ENCODE measurements around the gene OSGIN1.

Gene OSGIN1

DNA sequence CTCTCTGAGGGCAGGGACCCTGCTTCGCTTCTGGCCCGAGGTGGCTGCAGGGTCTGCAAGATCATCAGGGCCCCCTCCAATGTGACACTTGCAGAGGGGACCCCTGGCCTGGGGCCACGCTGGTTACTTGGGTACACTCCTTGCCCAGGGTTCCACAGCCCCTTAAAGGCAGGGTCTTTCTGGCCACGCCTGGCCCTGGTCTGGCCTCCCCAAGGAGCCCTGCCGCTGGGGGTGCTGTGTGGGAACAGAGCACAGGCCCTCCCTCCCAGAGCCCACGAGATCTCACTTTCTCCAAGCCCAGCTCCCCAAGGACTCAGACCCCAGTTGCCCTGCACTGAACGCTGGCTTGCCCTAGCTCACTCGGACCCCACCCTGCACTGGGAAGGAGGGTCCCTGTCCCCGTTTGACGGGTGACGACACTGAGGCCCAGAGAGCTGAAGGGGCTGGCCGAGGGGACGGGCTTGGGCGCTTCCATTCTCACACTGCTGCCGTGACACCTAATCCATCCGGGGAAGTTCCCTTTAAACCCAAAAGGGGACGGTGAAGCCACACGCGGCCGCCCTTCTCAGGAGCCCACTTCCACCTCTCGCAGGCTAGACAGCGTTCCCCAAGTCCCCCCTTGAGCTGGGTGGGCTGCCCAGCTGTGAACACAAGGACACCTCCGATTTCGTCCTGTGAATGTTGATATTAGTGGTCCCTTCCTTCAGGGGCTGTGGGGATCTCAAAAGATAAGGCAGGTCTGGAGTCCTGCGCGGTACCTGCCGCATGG, 26.9 kb upstream of the OSGIN1 start:
- no peak for DNase-seq (ENCODE audit: low spot score)

DNA sequence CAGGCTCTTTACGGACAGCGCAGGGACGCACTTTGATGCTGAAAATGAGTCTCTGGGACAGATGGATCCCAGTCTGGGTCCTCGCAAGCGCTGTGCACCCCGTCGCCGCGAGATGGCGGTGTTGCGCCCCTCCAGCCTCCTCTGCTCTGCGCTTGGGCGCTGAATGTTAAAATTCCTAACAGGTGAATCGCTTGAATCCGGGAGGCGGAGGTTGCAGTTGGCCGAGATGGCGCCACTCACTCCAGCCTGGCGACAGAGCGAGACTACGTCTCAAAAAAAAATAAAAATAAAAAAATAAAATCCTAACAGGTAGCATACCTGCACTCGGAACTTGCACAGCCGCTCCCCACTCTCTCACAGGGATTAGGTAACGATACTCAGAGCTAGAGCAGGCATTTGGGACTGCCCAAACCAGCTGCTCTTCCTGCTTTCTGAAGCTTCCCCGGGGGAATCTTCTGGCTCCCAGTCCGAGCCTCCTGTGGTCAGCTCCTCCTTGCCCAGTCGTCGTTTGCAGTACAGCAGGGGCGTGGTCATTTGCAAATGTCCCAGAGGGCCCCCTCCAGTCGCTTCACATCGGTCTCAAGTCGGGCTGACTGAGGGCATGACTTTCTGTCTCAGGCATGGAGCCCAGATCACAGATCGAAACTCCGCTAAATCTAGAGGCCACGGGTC, 26.2 kb upstream of the OSGIN1 start:
- peak; percentile 39 for DNase-seq (ENCODE audit: low spot score)

DNA sequence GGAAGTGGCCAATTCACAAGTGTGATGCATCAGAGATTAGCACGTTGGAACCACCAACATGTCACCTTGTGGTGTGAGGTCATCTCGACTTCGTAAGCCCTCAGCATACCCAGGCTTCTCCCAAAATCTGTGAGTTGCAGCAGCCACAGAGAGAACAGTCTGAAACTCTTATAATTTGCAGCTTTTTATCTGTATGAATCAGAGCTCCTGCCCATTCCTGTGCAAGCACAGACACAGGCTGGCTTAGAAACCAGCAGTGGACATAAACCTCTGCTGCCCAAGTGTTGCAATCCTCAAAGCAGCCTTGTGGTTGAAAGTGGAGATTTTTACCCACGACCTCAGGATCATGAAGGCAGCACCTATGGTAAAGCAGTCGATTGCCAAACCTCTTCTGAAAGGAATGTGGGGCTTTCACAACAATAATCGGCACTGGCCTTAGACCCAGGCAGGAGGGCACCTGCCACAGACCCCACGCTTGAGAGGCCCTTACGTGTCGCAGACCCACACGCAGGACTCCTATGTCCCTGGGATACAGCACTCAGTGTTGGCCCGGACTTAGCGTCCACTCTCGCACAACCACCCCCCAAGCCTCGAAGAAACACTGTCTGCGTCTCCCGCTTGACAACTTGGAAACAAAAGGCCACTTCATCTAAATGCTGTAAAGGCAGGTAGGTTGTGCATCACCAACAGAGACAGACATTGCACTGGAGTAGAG, 24.5 kb upstream of the OSGIN1 start:
- no peak for DNase-seq (ENCODE audit: low spot score)

DNA sequence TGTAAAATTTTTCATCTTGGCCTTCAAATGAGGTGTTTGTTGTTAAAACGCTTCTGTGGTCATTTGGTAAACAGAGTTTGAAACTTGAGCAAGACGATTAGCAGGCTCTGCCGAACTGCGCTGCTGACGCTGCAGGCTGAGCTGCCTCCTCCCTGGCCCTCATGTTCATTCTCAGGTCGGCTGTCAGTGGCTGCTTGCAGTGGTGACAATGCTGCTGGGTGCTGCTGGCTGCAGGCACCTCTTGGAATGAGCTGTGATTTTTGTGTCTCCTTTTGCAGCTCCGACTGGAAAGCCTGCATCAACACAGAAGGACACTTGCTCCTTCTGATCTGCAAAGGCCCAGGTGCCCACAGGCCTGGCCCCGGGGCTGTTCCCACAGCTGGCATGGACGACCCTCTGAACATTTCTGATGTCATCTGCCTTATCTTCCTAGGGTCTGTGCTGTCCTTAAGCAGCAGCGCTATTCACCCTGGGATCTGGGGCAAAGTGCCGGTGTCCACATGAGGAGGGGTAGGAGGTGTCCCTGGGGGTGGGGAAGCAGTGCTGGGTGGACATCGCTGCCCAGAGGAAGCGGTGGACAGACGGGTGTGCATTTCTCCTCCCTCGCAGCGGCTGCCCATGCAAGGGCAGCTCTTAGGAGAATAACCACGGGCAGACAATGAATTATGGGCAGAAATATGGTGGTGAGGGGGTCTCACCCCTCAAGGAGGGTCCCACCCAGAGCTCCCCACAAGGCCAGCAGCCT, 23.1 kb upstream of the OSGIN1 start:
- DNase-seq (ENCODE audit: low spot score): no peak

DNA sequence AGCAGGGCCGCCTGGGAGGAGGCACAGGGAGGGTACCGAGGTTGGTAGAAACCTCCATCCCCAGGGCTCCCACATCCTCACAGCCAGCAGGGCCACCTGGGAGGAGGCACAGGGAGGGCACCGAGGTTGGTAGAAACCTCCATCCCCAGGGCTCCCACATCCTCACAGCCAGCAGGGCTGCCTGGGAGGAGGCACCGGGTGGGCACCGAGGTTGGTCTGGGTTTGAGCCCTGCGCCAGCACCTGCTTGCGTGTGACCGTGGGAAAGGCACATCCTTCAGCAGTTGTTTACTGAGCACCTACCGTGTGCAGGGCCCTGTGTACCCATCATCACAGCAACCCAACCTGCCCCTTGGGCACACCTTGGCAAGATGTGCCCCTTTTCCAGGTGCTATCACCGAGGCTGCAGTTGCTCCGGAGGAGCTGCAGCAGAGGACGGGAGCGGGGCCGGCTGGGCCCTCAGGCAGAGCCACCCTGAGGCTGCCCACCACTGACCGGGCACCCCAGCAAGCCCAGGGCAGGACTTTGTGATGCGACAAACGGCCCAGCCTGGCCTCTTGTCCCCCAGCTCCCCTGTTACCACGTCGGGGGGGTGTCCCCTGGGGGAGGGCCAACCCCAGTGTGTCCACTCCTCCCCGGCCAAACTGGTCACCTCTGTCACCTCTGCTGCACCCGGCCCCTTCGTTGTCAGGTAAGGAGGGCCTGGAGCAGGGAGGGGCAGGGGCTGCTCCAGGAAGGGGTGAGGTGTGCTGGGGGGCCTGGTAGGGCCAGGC, 22.1 kb upstream of the OSGIN1 start:
- DNase-seq (ENCODE audit: low spot score): no peak

DNA sequence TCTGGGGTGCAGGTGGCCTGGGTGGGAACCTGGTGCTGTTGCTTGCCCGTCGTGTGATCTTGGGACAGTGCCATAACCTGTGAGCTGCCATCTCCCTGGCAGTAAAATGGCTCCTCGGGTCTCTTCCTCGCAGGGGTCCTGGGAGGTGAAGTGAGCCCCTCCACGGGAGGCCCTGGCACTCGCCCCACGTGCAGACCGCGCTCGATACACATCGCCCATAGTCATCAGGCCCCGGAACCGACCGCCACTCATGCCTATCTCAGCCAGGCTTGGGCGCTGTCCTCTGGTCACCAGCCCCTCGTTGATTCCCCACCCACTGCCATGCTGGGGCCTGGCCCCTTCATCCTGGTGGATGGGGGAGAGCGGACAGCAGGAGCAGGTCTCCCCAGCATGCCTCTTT, 21.5 kb upstream of the OSGIN1 start:
- no peak for DNase-seq (ENCODE audit: low spot score)

DNA sequence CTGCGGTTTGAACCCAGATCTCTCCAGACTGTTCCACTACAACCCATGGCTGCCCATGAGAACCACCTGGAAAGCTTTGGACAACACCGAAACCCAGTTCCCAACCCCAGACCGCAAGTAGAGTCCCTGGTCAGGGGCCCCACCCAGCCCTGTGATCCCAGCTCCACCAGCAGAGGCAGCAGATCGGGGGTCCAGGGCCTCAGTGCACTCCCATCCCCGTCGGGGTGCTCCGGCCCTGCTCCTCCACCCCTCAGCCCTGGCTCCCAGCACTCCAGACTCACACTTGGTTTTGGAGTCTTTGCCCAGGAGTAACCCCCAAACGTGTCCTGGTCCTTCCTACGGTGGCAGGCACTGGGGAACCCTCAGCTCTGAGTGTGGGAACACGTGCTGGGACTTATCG, 20.7 kb upstream of the OSGIN1 start:
- DNase-seq (ENCODE audit: low spot score): no peak

DNA sequence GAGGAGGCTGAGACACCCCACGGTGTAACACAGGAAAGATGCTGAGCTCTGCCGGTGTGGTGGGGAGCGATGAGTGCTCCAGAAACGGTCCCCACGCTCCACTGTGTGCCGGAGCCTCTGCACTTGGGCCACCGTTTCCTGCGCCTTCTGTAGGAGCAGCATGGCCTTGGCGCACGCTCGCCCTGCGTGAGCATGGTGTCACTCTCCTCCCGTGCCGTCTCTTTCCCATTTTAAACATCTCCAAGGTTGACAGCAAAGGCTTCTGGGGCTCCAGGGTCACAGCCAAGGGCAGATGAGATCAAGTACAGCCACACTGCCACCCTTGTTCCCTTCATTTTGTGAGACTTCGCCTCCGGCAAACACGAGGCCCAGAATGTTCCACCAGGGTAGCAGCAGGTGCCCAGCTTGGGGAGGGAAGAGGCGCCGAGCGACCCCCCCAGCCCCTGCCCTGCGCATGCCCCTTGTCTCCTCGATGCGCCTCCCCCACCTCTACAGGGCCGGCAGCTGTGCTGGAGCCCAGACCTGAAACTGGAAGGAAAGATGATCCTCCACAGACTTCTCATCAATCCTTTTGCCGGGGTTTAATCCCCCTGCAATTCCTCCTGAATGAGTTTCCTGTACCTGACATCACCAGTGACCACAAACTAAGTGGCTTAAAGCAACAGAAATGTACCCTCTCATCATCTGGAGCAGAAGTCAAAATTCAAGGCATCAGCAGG, 19.9 kb upstream of the OSGIN1 start:
- no peak for DNase-seq (ENCODE audit: low spot score)

DNA sequence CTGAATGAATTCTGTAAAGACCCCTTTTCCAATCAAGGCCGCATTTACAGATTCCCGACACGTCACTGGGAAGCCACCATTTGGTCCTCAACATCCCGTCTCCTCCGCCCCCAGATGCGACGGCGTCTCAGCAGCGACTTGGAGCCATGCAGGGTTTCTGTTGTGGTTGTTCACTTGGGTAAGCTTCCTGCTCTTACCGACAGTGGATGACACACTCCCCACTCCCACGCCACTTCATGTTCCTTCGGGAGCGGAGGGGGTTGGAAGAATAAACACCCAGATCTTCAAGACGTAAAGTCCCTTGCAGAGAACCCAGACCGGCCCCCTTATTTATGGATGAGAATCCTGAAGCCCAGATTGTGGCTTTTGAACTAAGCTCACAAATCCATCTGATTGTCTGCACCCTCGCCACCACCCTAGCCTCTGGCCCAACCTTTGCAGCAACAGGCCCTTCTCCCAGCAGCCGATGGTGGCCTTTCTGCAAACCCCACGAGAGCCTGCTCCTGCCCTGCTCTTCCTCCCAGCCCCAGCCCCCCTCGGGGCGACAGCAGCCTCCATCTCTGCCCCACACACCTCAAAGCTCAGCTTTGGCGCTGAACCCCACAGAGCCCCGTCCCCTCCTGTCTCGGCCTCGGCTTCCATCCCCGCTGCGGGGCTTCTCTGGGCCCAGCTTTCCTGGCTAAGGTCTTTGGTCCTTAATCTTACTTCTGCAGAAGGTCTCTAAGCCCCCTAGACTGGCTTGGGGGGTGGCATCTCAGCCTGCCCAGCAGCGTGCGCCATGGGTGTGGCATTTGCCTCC, 19.0 kb upstream of the OSGIN1 start:
- DNase-seq (ENCODE audit: low spot score): no peak

DNA sequence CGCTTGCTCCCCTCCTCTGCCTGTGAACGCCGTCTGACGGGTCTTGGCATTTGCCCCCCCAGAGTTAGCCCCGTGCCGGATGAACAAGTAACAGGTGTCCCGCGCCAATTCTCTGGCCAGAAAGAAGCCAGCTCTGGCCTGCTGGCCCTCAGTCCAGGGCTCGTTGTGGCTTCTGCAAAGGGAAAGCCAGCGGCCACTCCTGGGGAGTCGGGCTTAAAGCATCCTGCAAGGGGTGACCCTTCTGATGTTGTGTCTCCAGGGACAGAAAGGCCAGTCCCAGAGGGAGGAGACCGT, 18.4 kb upstream of the OSGIN1 start:
- no peak for DNase-seq (ENCODE audit: low spot score)

DNA sequence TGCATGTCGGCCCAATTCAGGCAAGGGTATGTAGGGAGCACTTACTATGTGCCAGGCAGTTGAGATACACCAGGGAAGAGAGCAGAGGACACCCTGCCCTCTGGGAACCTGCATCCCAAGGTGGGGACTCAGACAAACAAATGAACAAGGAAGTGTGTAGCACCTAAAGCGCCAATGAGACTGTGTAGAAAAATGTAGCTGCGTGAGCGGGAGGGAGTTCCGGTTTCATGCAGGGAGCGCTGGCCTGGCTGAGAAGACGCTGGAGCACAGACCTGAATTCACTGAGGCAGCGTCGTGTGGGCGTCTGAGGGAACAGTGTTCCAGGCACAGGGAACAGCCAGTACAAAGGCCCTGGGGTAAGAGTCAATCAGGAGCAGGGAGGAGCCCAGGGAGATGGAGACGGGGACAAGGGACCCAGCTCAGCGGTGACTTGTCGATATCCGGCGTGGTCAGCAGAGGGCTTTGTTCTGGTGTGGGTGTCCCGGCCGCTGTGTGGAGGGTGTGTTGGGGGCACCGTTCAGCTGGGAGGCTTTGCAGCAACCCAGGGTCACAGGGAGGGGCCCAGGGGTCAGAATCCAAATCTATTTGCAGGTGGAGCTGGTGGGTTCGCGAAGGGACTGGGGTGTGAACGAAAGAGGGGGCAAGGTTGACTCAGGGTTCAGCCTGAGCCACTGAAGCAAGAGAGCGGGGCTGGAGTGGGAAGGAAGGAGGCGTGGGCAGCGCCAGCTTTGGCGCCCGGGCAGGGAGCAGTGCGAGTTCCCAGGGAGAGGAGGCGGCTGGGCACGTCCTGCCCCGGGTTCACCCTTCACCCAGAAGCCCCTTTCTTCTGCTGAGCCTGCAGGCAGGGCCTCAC, 17.8 kb upstream of the OSGIN1 start:
- DNase-seq (ENCODE audit: low spot score): no peak

DNA sequence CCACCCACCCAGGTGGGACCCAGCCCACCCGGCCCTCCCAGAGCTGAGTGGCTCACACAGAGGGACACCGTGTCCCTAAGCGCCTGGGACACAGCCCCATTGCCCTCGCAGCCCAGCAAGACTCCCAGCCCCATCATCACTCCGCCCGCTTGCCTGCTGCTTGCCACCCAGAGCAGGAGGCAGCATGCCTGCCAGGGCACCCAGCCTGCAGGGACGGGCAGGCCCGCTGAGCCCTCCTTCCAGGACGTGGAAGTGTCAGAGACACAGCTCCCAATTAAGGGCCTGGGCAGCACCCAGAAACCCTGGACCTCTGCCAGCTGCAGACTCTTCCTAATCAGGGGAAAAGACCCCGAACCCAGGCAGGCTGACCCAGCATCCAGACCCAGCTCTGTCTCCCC, 17.2 kb upstream of the OSGIN1 start:
- DNase-seq (ENCODE audit: low spot score): no peak

DNA sequence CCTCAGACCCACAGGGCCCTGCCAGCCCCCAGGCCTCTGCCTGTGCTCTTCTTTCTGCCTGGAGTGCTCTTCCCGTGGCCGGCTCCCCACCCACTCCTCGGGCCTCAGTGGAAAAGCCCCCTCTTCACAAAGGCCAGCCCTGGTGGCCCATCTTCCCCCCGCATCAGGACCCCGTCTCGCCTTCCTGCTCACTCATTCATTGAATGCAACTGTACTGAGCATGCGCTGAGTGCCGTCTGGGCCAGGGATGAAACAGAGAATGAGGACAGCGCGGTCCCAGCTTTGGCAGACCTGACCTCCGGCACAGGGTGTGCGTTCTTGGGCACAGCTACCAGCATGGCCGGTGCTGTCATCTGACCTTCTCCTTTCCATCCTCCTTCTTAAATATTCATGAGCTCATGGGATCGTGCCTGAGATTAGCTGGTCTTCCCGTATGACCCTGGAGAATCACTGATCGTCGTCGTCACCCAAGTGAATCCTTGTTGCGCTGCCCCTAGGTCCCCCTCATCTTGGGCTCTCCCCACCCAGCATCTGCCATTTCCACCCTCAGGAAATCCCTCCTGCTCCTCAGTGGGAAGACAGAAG, 16.4 kb upstream of the OSGIN1 start:
- DNase-seq (ENCODE audit: low spot score): no peak

DNA sequence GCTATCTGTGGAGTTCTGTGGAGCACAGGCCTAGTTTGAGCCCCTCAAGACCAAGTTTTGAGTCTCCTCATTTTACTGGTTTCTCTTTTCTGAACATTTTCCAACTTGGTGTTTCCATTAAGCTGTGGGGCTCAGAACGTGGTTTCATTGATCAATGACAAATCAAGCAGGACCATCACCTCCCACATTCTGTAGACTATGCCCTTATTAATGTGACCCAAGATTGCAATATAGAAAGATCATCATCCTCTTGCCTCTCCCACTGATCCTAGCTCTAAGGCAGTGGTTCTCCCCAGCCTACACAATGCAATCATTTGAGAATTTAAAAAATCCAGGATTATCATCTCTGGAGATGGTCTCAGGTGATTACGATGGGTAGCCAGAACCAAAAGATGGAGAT, 15.8 kb upstream of the OSGIN1 start:
- DNase-seq (ENCODE audit: low spot score): no peak

DNA sequence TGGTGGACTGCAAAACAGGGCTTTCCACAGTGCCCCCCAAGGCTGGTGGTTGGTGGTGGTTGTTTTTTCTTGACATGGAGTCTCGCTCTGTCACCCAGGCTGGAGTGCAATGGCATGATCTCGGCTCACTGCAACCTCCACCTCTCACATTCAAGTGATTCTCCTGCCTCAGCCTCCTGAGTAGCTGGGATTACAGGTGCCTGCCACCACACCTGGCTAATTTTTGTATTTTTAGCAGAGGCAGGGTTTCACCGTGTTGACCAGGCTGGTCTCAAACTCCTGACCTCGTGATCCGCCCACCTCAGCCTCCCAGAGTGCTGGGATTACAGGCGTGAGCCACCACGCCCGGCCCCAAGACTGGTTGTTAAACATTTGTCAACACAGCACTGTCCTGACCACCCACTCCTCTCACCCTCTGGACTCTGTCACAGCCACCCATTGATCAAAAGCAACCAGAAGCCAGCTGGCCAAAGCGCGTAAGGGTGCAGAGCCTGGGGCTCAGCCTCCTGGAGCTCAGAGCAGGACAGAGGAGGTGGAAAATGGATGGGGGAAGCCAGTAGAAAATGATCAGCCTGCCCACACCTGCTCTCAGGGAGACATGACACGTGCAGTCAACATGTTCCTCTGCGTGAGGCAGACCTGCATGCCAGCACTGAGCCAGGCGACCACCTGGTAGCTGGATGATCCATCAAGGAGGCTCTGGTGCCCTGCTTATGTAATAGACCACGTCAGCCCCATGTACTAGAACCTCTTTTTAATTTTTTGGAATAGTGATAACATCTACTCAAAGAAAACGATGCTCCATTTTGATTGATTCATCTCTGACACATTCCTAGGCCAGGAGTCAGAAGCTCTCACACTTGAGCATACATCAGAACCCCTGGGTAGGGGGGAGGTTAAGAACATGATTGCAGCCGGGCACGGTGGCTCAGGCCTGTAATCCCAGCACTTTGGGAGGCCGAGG, 14.8 kb upstream of the OSGIN1 start:
- DNase-seq (ENCODE audit: low spot score): no peak

DNA sequence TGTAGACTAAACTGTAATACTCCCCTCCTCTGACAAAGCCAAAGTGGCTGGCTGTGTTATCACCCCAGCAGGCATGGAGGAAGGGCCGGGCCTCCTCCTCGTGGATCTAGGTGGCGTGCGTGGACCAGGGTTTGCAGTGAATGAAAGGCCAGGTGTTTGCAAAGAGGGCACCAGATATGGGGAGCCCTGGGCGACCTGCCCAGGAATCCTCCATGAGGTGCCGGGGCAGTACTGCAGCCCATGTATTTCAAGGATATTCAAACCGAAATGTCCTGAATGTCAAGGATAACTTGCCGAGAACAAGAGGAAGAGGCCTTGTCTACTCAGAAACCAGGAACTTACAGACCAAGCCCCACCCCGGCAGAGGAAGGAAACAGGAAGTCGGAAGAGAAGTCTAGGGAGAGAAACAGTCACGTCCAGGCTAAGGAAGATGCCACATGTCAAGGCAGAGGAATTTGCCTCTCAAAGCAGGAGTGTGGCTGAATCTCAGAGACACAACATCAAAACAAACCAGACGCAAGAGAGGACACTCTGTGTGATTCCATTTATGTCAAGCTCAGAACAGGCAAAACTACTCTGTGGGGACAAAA, 13.7 kb upstream of the OSGIN1 start:
- no peak for DNase-seq (ENCODE audit: low spot score)

DNA sequence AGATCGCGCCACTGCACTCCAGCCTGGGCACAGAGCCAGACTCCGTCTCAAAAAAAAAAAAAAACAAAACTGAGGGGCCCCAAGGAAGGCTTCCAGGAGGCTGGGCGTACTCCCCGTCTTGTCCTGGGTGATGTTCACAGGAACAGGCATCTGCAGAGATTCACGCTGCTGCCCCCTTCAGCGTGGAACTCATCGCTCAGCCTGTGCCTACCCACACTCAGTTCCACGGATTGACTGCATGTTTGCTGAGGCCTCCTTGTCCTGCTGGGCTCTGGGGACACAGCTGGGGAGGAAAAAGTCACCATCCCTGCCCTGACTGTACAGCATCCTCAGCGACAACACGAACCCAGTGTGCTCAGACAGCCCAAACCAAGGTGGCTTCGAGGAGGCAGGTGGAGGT, 12.9 kb upstream of the OSGIN1 start:
- no peak for DNase-seq (ENCODE audit: low spot score)
